HCT116 (cell line): Measurements from ENCODE around the gene TSPAN33. TPM values are rescaled to one million over a fixed set of nuclear protein-coding genes. Genes with fewer than 3 reads are reported as not detected.

Source experiments
- ATAC-seq: fragments of 200-7000 bp; cut with Tn5 transposase; 2 replicates; pipeline ENCODE4 v1.9.1; 2020; ENCODE audit warnings: mild to moderate bottlenecking, moderate library complexity
- BruUV-seq: library from RNA; stranded (reverse); fragments of 400-500 nt; replicated peaks from 2 replicates; lab custom pipeline; 2021; lab: Mats Ljungman, UMichigan
- CTCF ChIA-PET: fragments of 300-600 bp; sonication (Branson Sonifier 250); formaldehyde crosslinking; loops from one replicate; lab custom pipeline; 2021; ENCODE audit warnings: antibody characterized with exemption; lab: Charles Lee
- POLR2A ChIA-PET: fragments of 300-600, 350-600 bp; sonication (Branson Sonifier 250); formaldehyde crosslinking; loops from one replicate; lab custom pipeline; 2021; ENCODE audit warnings: antibody characterized with exemption; lab: Charles Lee
- RAD21 ChIA-PET, 2 experiments: fragments of 300-600 bp; sonication (Branson Sonifier 250); formaldehyde crosslinking; loops; one replicate each; lab custom pipeline; 2023; ENCODE audit warnings: low total read pairs in 2 of 2; ENCODE audit not compliant: uncharacterized antibody in 2 of 2, unreplicated experiment in 2 of 2, low non-redundant PET in 1 of 2; lab: Charles Lee
- DNase-seq: peaks from one replicate; pipeline ENCODE4 v3.0.0-alpha.2; 2010; ENCODE audit warnings: low read depth, low spot score
- H2AFZ ChIP-seq: fragments of 200-600 bp; shearing (Covaris generic), sonication (generic); 2 replicates; pipeline ENCODE4 v1.6.1; 2017; ENCODE audit warnings: low read depth, mixed run types, mixed read lengths, antibody characterized with exemption, low read length; ENCODE audit not compliant: poor library complexity, severe bottlenecking
- H3K27ac ChIP-seq: 2 replicates; pipeline ENCODE4 v1.5.1; 2012; ENCODE audit warnings: low read depth, low read length
- H3K27me3 ChIP-seq: fragments of 200-600 bp; sonication (generic); 2 replicates; pipeline ENCODE4 v1.6.1; 2016; ENCODE audit warnings: mixed run types, low read length, mixed read lengths; ENCODE audit not compliant: insufficient read depth
- H3K36me3 ChIP-seq, 2 experiments: fragments of 200-500 bp in 1 of 2; fragments of 200-600 bp in 1 of 2; sonication (Bioruptor generic) in 1 of 2; sonication (generic) in 1 of 2; 2 replicates each; pipeline versions ENCODE4 v1.5.1 to v1.6.1; 2014 to 2016; ENCODE audit warnings: low read length in 2 of 2, inconsistent platforms in 1 of 2, mixed read lengths in 1 of 2, mixed run types in 1 of 2; ENCODE audit not compliant: insufficient read depth in 2 of 2, control insufficient read depth in 1 of 2
- H3K4me1 ChIP-seq, 2 experiments: fragments of 200-600 bp in 1 of 2; sonication (generic) in 1 of 2; 2 replicates each; pipeline versions ENCODE4 v1.5.1 to v1.6.1; 2012 to 2017; ENCODE audit warnings: low read length in 2 of 2, inconsistent platforms in 1 of 2, mild to moderate bottlenecking in 1 of 2, mixed read lengths in 1 of 2, mixed run types in 1 of 2, moderate library complexity in 1 of 2; ENCODE audit not compliant: insufficient read depth in 2 of 2, control insufficient read depth in 1 of 2
- H3K4me2 ChIP-seq: fragments of 200-600 bp; sonication (generic); 2 replicates; pipeline ENCODE4 v1.6.1; 2017; ENCODE audit warnings: mixed run types, low read length, mixed read lengths
- H3K4me3 ChIP-seq, 2 experiments: fragments of 200-600 bp in 1 of 2; sonication (generic) in 1 of 2; replicated peaks in 1 of 2; 2 replicates each; pipeline ENCODE4 v1.5.1; 2011 to 2016; ENCODE audit warnings: low read length in 2 of 2, control low read depth in 1 of 2, low read depth in 1 of 2, mild to moderate bottlenecking in 1 of 2, mixed read lengths in 1 of 2, mixed run types in 1 of 2
- H3K79me2 ChIP-seq: fragments of 200-600 bp; sonication (generic); 2 replicates; pipeline ENCODE4 v1.6.1; 2017; ENCODE audit warnings: mild to moderate bottlenecking, mixed run types, low read length, moderate library complexity, mixed read lengths; ENCODE audit not compliant: insufficient read depth
- H3K9ac ChIP-seq: fragments of 200-600 bp; sonication (generic); 2 replicates; pipeline ENCODE4 v1.6.1; 2016; ENCODE audit warnings: low read length, mixed read lengths
- H3K9me2 ChIP-seq: fragments of 200-600 bp; sonication (generic), shearing (Covaris generic); 2 replicates; pipeline ENCODE4 v1.6.1; 2017; ENCODE audit warnings: mixed run types, mild to moderate bottlenecking, moderate library complexity; ENCODE audit not compliant: insufficient read depth
- H3K9me3 ChIP-seq, 2 experiments: fragments of 200-500 bp in 1 of 2; fragments of 200-600 bp in 1 of 2; sonication (Bioruptor generic) in 1 of 2; sonication (generic) in 1 of 2; 2 replicates each; pipeline ENCODE4 v1.6.1; 2014 to 2017; ENCODE audit warnings: low read length in 2 of 2, mixed read lengths in 2 of 2, inconsistent platforms in 1 of 2, low read depth in 1 of 2, mild to moderate bottlenecking in 1 of 2, mixed run types in 1 of 2, moderate library complexity in 1 of 2; ENCODE audit not compliant: control insufficient read depth in 1 of 2, insufficient read depth in 1 of 2
- H4K20me1 ChIP-seq: fragments of 200-600 bp; sonication (generic), shearing (Covaris generic); 2 replicates; pipeline ENCODE4 v1.6.1; 2017; ENCODE audit warnings: mixed run types, mild to moderate bottlenecking, moderate library complexity; ENCODE audit not compliant: insufficient read depth
- CEBPB ChIP-seq: IDR thresholded peaks from 2 replicates; pipeline ENCODE4 v1.6.1; 2012; ENCODE audit warnings: low read depth
- ELF1 ChIP-seq: IDR thresholded peaks from 2 replicates; pipeline ENCODE4 v1.6.1; 2012; ENCODE audit warnings: low read depth, borderline replicate concordance
- EZH2 ChIP-seq: fragments of 200-600 bp; sonication (generic); IDR thresholded peaks from 2 replicates; pipeline ENCODE4 v1.6.1; 2017; ENCODE audit warnings: antibody characterized with exemption, mixed run types
- FOSL1 ChIP-seq: IDR thresholded peaks from 2 replicates; pipeline ENCODE4 v1.6.1; 2012; ENCODE audit warnings: low read depth
- JUND ChIP-seq: IDR thresholded peaks from 2 replicates; pipeline ENCODE4 v1.6.1; 2012
- POLR2A ChIP-seq: IDR thresholded peaks from 2 replicates; pipeline ENCODE4 v1.7.0; 2011; ENCODE audit warnings: borderline replicate concordance; ENCODE audit not compliant: insufficient read depth, insufficient read length; ENCODE audit errors: extremely low read depth
- POLR2AphosphoS5 ChIP-seq: IDR thresholded peaks from 2 replicates; pipeline ENCODE4 v1.6.1; 2011; ENCODE audit warnings: mild to moderate bottlenecking, low read depth, low read length, moderate library complexity
- SIN3A ChIP-seq: IDR thresholded peaks from 2 replicates; pipeline ENCODE4 v1.6.1; 2012; ENCODE audit warnings: low read depth
- SRF ChIP-seq: IDR thresholded peaks from 2 replicates; pipeline ENCODE4 v1.6.1; 2012; ENCODE audit warnings: low read depth
- TCF7L2 ChIP-seq: IDR thresholded peaks from 2 replicates; pipeline ENCODE4 v1.7.0; 2011; ENCODE audit warnings: borderline replicate concordance, inconsistent platforms; ENCODE audit not compliant: insufficient read depth, insufficient read length; ENCODE audit errors: extremely low read depth
- ZFX ChIP-seq: fragments of 450-650 bp; IDR thresholded peaks from 2 replicates; pipeline ENCODE4 v1.6.1; 2017
- ZNF274 ChIP-seq: fragments of 200-500 bp; sonication (Bioruptor generic); IDR thresholded peaks from 2 replicates; pipeline ENCODE4 v1.6.1; 2014; ENCODE audit warnings: mild to moderate bottlenecking, low read depth, low read length, inconsistent platforms
- intact Hi-C: fragments of 100-400 bp; cut with micrococcal nuclease; formaldehyde crosslinking; loops from 2 replicates; pipeline ENCODE4 v1.10.0; 2022
- total RNA-seq: library from RNA; stranded (reverse); gene quantifications from one replicate; pipeline ENCODE4 v1.2.1, GENCODE V29; 2021; ENCODE audit not compliant: unreplicated experiment
- TF ChIP-seq, protein P1 (sequence below), 3 experiments: fragments of 200-600 bp in 1 of 3; sonication (generic) in 1 of 3; IDR thresholded peaks in 2 of 3; conservative IDR thresholded peaks in 1 of 3; 2 replicates each; pipeline ENCODE4 v1.5.1; 2012 to 2017; ENCODE audit warnings: low read depth in 2 of 3, low read length in 2 of 3, antibody characterized with exemption in 1 of 3, borderline replicate concordance in 1 of 3, control low read depth in 1 of 3, mild to moderate bottlenecking in 1 of 3, mixed read lengths in 1 of 3, mixed run types in 1 of 3, moderate library complexity in 1 of 3; ENCODE audit not compliant: insufficient read depth in 1 of 3
- TF ChIP-seq, protein P2 (sequence below): IDR thresholded peaks from 2 replicates; pipeline ENCODE4 v1.6.1; 2012
- TF ChIP-seq, protein P3 (sequence below): IDR thresholded peaks from 2 replicates; pipeline ENCODE4 v1.6.1; 2012

Gene TSPAN33
- total RNA-seq, 1 experiment from 2014 or later, result 22.2 TPM

DNA sequence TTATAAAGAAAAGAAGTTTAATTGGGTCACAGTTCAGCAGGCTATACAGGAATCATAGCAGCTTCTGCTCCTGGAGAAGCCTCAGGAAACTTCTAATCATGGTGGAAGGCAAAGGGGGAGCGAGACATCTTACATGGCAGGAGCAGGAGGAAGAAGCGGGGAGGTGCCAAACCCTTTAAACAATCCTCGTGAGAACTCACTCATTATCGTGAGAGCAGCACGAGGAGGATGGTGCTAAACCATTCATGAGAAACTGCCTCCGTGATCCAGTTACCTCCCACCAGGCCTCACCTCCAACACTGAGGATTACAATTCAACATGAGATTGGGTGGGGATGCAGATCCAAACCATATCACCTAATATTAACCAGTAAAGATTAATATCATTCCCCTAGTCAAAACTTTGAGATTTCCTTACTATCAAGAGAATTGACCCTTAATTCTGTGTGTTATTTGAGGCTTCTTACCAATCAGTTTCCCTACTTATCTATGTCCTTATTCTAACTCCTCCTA, 42.3 kb downstream of the TSPAN33 start:
- H3K4me2 ChIP-seq, result no peak overlapping the region
- H3K79me2 ChIP-seq, result no peaks in the 10 kb centered on the region
- no peaks in the 10 kb centered on the region for H4K20me1 ChIP-seq
- no peaks in the 10 kb centered on the region for H3K9me2 ChIP-seq
- no peaks in the 10 kb centered on the region for H3K36me3 ChIP-seq
- no peak overlapping the region for H3K9ac ChIP-seq
- intact Hi-C loops, result no loop called here
- H3K9me3 ChIP-seq, result no peaks in the 10 kb centered on the region
- H3K27me3 ChIP-seq, result no peaks in the 10 kb centered on the region
- ChIA-PET CTCF (no interaction called here), RAD21 (no interaction called here), POLR2A (no interaction called here)
- H3K27ac ChIP-seq, result no peak overlapping the region
- TF ChIP-seq ZFX, result no peak
- no peak for TF ChIP-seq ZNF274
- TF ChIP-seq POLR2AphosphoS5, result no peak
- TF ChIP-seq POLR2A, result no peak
- no peak for TF ChIP-seq ELF1
- DNase-seq (no peak), ATAC-seq (no peak)
- H3K4me3 ChIP-seq, result no peak overlapping the region
- BruUV-seq, result no TSS peak
- peaks cover 0 to 12% of the 10 kb centered on the region in 2 experiments; a peak in 1 of 4 replicates for H3K4me1 ChIP-seq
- no peak overlapping the region for H2AFZ ChIP-seq

DNA sequence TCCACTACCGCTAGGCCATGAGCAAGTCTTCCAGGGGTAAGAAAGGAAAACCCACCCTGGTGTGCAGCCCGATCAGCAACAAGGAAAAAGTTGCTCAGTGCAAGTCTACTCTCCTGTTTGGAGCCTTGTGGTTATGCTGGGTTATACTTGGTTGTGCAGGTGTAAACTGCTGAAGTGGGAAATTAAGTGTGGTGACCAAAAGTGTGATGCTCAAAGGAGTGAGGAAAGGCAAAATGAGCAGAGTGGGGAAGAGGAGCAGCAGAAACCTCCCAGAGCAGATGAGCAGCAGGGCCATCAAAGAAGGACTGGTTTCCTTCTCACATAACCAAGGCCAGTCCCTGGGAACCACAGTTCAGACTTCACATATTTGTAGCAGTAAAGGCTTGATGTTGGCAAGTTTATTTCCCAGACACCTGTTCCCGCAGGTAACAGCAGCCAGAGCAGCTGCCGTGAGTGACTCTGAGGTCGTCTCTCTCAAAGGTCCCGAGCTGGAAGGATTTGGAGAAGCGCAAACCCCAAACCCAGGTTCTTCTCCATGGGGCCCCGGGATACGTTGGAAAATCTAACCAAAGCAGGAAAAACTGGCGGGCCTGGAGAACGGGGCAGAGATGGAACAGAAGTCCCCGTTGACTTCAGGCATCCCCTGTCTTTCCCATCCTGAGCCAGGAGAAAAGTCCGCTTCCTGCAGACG, 43.3 kb downstream of the TSPAN33 start:
- no peaks in the 10 kb centered on the region for H3K79me2 ChIP-seq
- peak overlapping the region; percentile 79 for H3K4me2 ChIP-seq
- H3K9me3 ChIP-seq, result no peaks in the 10 kb centered on the region
- no peaks in the 10 kb centered on the region for H4K20me1 ChIP-seq
- POLR2A ChIA-PET, result interaction anchor here (0.9 kb wide), 1 partner anchor 24 kb away, joined by 6 read pairs; no protein-coding TSS in a partner anchor
- intact Hi-C loops, result no loop called here
- RAD21 ChIA-PET, result interaction anchor here (0.6 to 0.7 kb wide), 2 partner anchors 37 to 222 kb away, joined by 3 to 4 read pairs; no protein-coding TSS in a partner anchor
- H2AFZ ChIP-seq, result no peak overlapping the region
- no peaks in the 10 kb centered on the region for H3K9me2 ChIP-seq
- no TSS peak for BruUV-seq
- CTCF ChIA-PET, result interaction anchor here (0.6 to 0.7 kb wide), 2 partner anchors 24 to 346 kb away, joined by 3 to 4 read pairs; no protein-coding TSS in a partner anchor
- H3K9ac ChIP-seq, result peak overlapping the region; percentile 66
- H3K4me1 ChIP-seq, result peaks cover 0 to 12% of the 10 kb centered on the region in 2 experiments; a peak in 1 of 4 replicates
- peak overlapping the region; percentile 53; the same call in 1 of the 2 replicates for H3K27ac ChIP-seq
- TF ChIP-seq, protein P1, sequence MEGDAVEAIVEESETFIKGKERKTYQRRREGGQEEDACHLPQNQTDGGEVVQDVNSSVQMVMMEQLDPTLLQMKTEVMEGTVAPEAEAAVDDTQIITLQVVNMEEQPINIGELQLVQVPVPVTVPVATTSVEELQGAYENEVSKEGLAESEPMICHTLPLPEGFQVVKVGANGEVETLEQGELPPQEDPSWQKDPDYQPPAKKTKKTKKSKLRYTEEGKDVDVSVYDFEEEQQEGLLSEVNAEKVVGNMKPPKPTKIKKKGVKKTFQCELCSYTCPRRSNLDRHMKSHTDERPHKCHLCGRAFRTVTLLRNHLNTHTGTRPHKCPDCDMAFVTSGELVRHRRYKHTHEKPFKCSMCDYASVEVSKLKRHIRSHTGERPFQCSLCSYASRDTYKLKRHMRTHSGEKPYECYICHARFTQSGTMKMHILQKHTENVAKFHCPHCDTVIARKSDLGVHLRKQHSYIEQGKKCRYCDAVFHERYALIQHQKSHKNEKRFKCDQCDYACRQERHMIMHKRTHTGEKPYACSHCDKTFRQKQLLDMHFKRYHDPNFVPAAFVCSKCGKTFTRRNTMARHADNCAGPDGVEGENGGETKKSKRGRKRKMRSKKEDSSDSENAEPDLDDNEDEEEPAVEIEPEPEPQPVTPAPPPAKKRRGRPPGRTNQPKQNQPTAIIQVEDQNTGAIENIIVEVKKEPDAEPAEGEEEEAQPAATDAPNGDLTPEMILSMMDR (IDR thresholded peaks at IDR 0.05 in 2 of 3, conservative IDR thresholded peaks at IDR 0.05 in 1 of 3; ENCODE audit: borderline replicate concordance in 1 of 3, insufficient read depth in 1 of 3, low read depth in 2 of 3, low read length in 2 of 3), result no peak
- TF ChIP-seq, protein P2, sequence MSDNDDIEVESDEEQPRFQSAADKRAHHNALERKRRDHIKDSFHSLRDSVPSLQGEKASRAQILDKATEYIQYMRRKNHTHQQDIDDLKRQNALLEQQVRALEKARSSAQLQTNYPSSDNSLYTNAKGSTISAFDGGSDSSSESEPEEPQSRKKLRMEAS, result no peak
- TF ChIP-seq POLR2AphosphoS5 (no peak), FOSL1 (no peak), TCF7L2 (no peak), SIN3A (no peak), JUND (no peak), EZH2 (no peak), SRF (no peak), CEBPB (no peak)
- TF ChIP-seq, protein P3, sequence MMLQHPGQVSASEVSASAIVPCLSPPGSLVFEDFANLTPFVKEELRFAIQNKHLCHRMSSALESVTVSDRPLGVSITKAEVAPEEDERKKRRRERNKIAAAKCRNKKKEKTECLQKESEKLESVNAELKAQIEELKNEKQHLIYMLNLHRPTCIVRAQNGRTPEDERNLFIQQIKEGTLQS, result no peak
- DNase-seq (no peak), ATAC-seq (peak; percentile 13)
- peak overlapping the region; percentile 51 to 64 for H3K4me3 ChIP-seq
- no peaks in the 10 kb centered on the region for H3K36me3 ChIP-seq
- no peaks in the 10 kb centered on the region for H3K27me3 ChIP-seq
